ENCODE results near the gene AFP. TPM values are rescaled to one million over a fixed set of nuclear protein-coding genes. Genes with fewer than 3 reads are reported as not detected.

Gene AFP
- total RNA-seq, 1 experiment from 2014 or later, result 0.92 TPM

DNA sequence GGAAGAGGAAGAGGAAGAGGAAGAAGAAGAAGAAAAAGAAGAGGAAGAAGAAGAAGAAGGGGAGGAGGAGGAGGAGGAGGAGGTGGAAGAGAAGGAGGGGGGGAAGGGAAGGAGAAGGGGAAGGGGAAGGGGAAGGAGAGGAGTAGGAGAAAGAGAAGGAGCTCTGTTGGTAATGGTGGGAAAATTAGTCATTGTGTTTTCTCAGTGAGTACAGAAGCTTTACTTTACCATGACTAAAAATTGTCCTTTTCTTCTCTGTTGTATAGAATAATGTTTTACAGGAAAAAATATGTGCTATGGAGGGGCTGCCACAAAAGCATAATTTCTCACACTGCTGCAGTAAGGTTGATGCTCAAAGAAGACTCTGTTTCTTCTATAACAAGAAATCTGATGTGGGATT lies 49.6 kb downstream of the AFP start:
- no peak for TF ChIP-seq EZH2 (IDR thresholded peaks at IDR 0.05; ENCODE audit: low read depth)
- TF ChIP-seq, protein P1, sequence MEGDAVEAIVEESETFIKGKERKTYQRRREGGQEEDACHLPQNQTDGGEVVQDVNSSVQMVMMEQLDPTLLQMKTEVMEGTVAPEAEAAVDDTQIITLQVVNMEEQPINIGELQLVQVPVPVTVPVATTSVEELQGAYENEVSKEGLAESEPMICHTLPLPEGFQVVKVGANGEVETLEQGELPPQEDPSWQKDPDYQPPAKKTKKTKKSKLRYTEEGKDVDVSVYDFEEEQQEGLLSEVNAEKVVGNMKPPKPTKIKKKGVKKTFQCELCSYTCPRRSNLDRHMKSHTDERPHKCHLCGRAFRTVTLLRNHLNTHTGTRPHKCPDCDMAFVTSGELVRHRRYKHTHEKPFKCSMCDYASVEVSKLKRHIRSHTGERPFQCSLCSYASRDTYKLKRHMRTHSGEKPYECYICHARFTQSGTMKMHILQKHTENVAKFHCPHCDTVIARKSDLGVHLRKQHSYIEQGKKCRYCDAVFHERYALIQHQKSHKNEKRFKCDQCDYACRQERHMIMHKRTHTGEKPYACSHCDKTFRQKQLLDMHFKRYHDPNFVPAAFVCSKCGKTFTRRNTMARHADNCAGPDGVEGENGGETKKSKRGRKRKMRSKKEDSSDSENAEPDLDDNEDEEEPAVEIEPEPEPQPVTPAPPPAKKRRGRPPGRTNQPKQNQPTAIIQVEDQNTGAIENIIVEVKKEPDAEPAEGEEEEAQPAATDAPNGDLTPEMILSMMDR (conservative IDR thresholded peaks at IDR 0.05), result no peak

DNA sequence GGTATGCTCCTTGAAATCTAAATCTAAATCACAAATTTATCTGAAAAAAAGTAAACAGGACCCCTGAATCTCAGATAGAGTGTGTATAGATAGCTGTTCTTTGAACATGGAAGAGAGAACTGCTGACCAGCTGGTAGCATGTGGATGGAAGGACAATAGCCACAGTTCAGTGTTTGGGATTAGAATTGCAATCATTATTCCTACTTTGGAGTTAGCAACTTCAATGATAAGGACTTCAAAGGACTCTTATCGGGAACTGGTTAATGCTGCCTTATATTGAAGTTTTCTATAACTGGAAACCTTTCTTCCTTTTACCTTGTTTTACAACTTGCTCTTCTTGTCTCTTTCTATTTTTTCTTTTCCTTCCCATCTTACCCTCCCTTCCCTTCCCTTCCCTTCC lies 50.5 kb downstream of the AFP start:
- Histone ChIP-seq H2AFZ (no peak overlapping the region), H3K36me3 (ENCODE audit: low read depth) (no peaks in the 10 kb centered on the region), H3K4me1 (replicated peaks; ENCODE audit: insufficient read depth) (no peaks in the 10 kb centered on the region), H3K4me2 (no peak overlapping the region), H3F3A (ENCODE audit: insufficient read depth, low read depth) (no peaks in the 10 kb centered on the region), H4K20me1 (ENCODE audit: insufficient read depth) (no peaks in the 10 kb centered on the region), H3K9me2 (ENCODE audit: insufficient read depth) (no peaks in the 10 kb centered on the region), H3K9me3 (ENCODE audit: insufficient read depth, low read depth) (no peaks in the 10 kb centered on the region), H3K4me3 (no peak overlapping the region), H3K27me3 (ENCODE audit: insufficient read depth, low read depth) (no peaks in the 10 kb centered on the region), H3K27ac (no peak overlapping the region), H3K79me2 (ENCODE audit: low read depth) (no peaks in the 10 kb centered on the region)
- intact Hi-C loops (cut with micrococcal nuclease; ENCODE audit: unreplicated experiment), result no loop called here
- no peak for DNase-seq
- ChIA-PET POLR2A (ENCODE audit: unreplicated experiment) (no interaction called here), CTCF (no interaction called here)
- no TSS peak for BruUV-seq (replicated peaks)
- TF ChIP-seq, protein P1 (conservative IDR thresholded peaks at IDR 0.05), result no peak
- TF ChIP-seq EZH2 (IDR thresholded peaks at IDR 0.05; ENCODE audit: low read depth), result no peak

More for the DNA sequence above, 49.6 kb downstream of the AFP start:
- Histone ChIP-seq H2AFZ (no peak overlapping the region), H3K27ac (no peak overlapping the region), H3K4me1 (replicated peaks; ENCODE audit: insufficient read depth) (no peaks in the 10 kb centered on the region), H3K9me2 (ENCODE audit: insufficient read depth) (no peaks in the 10 kb centered on the region), H3F3A (ENCODE audit: insufficient read depth, low read depth) (no peaks in the 10 kb centered on the region), H3K4me3 (no peak overlapping the region), H3K4me2 (no peak overlapping the region), H3K36me3 (ENCODE audit: low read depth) (no peaks in the 10 kb centered on the region), H4K20me1 (ENCODE audit: insufficient read depth) (no peaks in the 10 kb centered on the region), H3K9me3 (ENCODE audit: insufficient read depth, low read depth) (no peaks in the 10 kb centered on the region), H3K27me3 (ENCODE audit: insufficient read depth, low read depth) (no peaks in the 10 kb centered on the region), H3K79me2 (ENCODE audit: low read depth) (no peaks in the 10 kb centered on the region)
- ChIA-PET CTCF (no interaction called here), POLR2A (ENCODE audit: unreplicated experiment) (no interaction called here)
- BruUV-seq (replicated peaks), result no TSS peak
- intact Hi-C loops (cut with micrococcal nuclease; ENCODE audit: unreplicated experiment), result no loop called here
- DNase-seq, result no peak

DNA sequence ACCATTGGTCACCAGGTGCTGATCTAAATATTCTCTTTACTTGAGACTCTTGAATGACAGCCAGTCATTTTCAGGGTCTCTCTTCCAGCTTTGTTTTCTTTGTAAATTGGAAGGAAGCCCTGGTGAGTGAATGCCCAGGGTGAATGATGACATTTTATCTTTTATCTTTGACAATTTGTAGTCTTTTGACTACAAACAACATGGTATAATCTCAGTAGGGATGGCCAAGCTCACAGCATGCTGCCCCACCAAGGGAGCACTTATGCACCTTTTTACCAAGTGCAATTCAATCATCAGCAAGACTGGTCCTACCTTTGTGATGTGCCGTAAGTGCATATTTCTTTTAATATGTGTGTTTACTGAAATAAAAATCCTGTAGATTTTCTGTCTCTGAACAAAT lies 51.2 kb downstream of the AFP start:
- TF ChIP-seq EZH2 (IDR thresholded peaks at IDR 0.05; ENCODE audit: low read depth), result no peak
- TF ChIP-seq, protein P1 (conservative IDR thresholded peaks at IDR 0.05), result no peak
- intact Hi-C loops (cut with micrococcal nuclease; ENCODE audit: unreplicated experiment), result no loop called here
- Histone ChIP-seq H3K36me3 (ENCODE audit: low read depth) (no peaks in the 10 kb centered on the region), H3K4me3 (no peak overlapping the region), H2AFZ (no peak overlapping the region), H3K9me2 (ENCODE audit: insufficient read depth) (no peaks in the 10 kb centered on the region), H3K4me1 (replicated peaks; ENCODE audit: insufficient read depth) (no peaks in the 10 kb centered on the region), H3K27me3 (ENCODE audit: insufficient read depth, low read depth) (no peaks in the 10 kb centered on the region), H3K4me2 (no peak overlapping the region), H3K9me3 (ENCODE audit: insufficient read depth, low read depth) (no peaks in the 10 kb centered on the region), H3K79me2 (ENCODE audit: low read depth) (no peaks in the 10 kb centered on the region), H3F3A (ENCODE audit: insufficient read depth, low read depth) (no peaks in the 10 kb centered on the region), H3K27ac (no peak overlapping the region), H4K20me1 (ENCODE audit: insufficient read depth) (no peaks in the 10 kb centered on the region)
- ChIA-PET POLR2A (ENCODE audit: unreplicated experiment) (no interaction called here), CTCF (no interaction called here)
- no TSS peak for BruUV-seq (replicated peaks)
- no peak for DNase-seq

All from PC-9 (cell line).